Eye (tissue), 1 donor: ENCODE data around the gene NHLH1.

Experiments used
- DNase-seq: peaks from one replicate; pipeline ENCODE4 v3.0.0-alpha.2; 2015

NHLH1 gene

GRCh38 chr1:160359559-160360226 lies 7.2 kb upstream of the NHLH1 start:
- no peak for DNase-seq

GRCh38 chr1:160360227-160360695 lies 6.6 kb upstream of the NHLH1 start:
- DNase-seq = no peak

DNA sequence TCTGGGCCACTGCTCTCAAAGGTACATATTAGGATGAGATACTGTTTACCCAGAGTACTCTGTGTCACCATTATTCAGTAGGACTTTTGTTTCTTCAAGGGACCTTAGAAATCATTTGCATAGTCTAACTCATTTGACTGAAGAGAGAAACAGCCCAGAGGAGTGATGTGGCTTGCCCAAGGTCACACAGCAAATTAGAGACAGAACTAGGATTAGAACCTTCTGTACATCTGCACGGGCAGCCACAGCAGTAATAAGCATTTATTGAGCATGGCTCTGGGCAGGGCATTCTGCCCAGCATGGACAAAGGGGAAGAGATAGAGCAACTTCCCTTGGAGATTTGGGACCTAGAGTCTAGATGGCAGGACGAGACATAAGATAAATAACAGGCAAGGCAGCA lies 5.7 kb upstream of the NHLH1 start:
- DNase-seq = no peak

GRCh38 chr1:160361814-160362167 lies 5.1 kb upstream of the NHLH1 start:
- no peak for DNase-seq

GRCh38 chr1:160362168-160362957 lies 4.5 kb upstream of the NHLH1 start:
- peak; percentile 86 for DNase-seq

DNA sequence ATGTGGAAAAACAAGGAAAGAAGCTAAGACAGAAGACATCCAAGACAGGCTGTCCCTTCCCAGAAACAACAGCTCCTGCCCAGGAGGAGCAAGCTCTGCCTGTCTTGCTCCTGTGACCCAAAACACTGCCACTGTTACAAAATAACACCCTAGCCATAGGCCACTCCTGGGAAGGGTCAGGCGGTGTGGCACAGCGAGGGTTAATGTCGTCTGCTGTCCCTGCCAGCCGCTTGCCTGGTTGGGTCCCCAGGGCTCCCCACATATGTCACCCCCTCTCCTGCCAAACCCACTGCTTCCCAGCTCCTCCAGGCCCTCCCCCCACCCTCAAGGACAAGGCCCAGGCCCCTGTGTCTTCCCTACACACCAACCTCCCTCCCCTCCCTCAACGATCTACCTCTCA lies 3.9 kb upstream of the NHLH1 start:
- DNase-seq = no peak

- no peak for DNase-seq
Measured at GRCh38 chr1:160363951-160364735, 2.7 kb upstream of the NHLH1 start.

DNA sequence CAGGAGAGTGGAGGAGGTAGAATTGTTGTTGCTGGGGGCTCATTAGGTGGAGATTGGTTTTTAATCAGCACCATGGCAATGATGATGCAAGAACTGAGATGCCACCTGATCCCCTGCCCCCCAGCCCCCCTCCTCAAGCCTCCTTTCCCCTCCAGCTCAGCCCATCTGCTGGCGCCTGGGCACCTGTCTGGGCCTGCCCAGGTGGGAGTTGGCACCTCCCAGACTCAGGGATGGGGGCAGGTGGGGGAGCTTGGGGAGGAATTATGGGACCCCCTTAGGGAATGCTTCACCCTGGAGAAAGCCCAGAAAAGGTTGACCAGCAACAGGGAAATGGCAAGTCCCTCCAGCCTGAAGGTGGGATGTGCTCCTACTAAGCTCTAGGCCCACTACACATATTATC lies 1.5 kb upstream of the NHLH1 start:
- DNase-seq = no peak

- no peak for DNase-seq
Measured at GRCh38 chr1:160367516-160367900, 637 bp downstream of the NHLH1 start.

GRCh38 chr1:160367934-160368923 lies 1.4 kb downstream of the NHLH1 start:
- DNase-seq = no peak

- DNase-seq = no peak
Measured at GRCh38 chr1:160369087-160369486, 2.2 kb downstream of the NHLH1 start.

DNA sequence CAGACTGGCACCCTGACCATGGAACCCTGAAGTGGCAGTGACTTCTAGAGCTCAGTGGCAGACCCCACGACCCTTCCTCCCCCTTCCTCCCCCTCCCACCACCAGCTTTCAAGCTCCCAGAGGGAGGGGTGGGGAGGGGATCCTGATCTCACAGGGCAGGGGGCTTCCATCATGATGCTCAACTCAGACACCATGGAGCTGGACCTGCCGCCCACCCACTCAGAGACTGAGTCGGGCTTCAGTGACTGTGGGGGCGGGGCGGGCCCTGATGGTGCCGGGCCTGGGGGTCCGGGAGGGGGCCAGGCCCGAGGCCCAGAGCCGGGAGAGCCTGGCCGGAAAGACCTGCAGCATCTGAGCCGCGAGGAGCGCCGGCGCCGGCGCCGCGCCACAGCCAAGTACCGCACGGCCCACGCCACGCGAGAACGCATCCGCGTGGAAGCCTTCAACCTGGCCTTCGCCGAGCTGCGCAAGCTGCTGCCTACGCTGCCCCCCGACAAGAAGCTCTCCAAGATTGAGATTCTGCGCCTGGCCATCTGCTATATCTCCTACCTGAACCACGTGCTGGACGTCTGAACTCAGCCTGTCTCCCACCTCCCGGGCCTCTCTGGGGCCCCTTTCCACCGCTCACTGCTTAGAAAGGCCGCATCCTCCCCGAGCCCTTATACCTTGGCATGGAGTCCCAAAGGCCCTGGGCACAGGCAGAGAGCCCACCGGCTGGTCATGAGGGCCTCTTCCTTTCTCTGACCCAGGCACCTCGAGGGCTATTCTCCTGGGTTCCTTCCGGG lies 3.9 kb downstream of the NHLH1 start:
- DNase-seq = no peak

- no peak for DNase-seq
Measured at GRCh38 chr1:160371346-160371631, 4.4 kb downstream of the NHLH1 start.

DNA sequence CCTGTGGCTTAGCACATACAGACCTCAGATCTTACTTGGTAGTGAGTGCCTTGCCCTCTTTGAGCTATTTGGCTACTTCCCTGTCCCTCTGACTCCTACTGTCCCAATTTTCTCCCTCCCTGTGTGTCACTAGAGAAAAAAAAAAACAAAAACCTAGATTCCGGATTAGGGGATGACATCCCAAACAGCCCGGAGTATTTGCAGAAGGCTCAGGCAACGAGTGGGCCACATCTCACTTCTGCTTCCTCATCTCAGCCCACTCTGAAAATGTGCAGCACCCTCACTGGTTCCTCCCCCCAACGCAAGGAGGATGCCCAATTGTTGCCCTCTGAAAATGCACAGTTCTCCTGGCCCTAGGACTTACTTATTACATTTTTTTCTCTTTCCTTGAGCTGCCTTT lies 4.9 kb downstream of the NHLH1 start:
- DNase-seq = no peak

DNA sequence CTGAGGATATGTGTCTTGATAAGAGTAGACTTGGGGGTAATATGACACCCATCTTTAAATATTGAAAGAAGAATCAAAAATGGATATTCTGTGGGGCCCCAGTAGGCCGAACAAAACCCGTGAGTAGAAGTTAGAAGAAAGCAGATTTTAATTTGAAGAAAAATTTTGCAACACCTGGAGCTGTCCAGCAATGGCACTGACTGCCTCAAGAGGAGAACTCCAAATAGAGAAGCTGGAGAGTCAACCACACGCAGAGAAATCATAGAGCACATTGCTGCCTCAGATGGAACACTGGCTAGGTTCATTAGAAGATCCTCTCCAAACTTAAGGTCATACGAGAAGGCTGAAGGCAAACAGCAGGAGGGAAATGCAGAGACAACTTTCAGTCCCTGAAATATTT lies 6.8 kb downstream of the NHLH1 start:
- DNase-seq = no peak

DNA sequence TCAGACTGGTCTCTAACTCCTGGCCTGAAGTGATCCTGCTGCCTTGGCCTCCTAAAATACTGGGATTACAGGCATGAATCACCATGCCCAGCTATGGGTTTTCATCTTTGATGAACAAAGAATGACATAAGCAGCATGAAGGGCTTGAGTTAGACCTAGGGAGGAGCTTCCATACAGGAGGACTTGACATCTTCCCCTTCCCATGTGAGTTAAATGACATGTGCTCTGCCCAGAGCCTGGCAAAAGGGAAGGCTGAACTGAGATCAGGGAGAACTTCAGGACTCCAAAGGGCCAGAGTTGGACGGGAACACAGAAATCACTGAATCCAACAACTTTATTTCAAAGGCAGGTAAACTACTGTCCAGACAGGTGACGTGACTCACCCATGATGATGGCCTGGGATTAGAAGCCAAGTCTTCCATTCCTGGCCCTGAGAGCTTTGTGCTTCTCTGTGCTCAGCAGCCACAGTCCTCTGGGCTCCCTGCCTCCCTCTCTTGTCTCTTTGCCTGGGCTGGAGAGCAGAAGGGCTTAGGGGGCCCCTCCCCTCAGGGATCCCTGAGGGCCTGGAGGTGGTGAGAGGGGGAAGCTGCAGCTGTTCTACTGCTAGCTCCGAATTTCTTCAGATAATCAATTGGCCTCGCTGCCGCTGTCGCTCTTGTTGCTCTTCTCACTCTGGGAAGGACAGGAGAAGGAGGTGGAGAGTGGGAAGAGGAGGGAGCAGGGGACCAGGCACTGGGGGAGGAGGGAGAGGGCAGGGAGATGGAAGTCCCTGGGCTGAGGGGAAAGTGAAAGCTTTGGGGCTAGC lies 7.6 kb downstream of the NHLH1 start:
- peak; percentile 85 for DNase-seq

- DNase-seq = peak; percentile 68
Measured at GRCh38 chr1:160375788-160376524, 9.1 kb downstream of the NHLH1 start.

DNA sequence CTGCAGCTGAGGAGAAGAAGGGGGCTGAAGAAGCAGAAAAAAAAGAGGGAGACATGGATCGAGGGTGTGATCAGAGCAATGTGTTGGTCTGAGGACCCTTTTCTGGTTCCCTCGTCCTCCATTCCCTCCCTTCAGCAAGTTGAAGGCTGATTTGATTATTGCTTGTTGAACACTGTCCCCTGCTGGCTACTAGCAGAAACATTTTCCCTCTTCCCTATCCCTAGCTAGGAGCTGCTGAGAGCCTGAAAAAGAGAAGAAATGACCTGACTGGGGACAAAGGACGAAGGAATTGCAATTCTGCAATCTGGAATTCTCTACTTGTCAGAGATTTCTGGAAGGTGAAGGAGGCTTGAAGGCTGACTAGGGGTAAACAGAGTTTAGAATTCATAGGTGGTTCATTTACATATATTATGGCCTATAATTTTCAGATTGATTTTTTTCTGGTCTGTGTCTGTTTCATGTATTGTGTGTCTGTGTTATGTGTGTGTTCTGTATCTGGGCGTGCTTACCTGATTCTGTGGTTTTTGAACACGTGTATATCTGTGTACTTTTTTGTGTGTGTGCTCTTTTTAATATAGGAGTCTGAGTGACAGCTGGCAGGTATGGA lies 9.8 kb downstream of the NHLH1 start:
- peak; percentile 91 for DNase-seq

DNA sequence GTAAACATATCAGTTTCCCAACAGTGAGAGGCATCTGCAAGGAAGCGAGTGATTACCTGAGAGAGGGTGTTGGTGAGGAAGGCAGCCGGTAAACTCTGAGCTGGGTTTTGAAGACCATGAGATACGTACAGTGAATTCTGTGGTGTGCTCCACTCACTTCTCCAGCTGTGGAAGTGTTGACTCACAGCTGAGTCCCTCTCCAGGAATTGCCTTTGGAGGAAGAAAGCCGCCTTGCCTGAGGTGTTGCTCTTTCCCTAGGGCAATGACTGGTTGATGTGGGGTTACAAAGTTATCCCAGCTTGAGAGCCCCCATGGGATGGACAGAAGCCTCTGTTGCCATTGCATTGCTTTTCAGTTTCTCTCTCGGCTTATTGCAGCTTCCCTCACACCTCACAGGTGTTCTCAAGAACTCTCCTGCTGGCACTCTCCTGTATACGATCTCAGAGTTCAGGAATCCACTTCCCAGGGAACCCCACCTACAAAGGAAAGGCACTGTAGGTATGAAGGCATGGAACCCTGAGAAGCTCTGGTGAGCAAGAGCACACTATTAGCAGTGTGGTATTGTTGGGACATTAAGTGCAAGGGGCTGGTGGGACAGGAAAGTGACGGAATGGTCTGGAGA lies 10.8 kb downstream of the NHLH1 start:
- DNase-seq = no peak
